ENCODE measurements around the gene DUSP2. TPM values are rescaled to one million over a fixed set of nuclear protein-coding genes. Genes with fewer than 3 reads are reported as not detected.

The DUSP2 gene
- total and polyA plus RNA-seq, 5 experiments from 2014 or later = 24.3 to 459 (median 36.5) TPM

GRCh38 chr2:96100893-96101304 lies 44.3 kb downstream of the DUSP2 start:
- Mint-ChIP-seq H3K9me3 (peaks cover 0 to 17% (median 10%) of the 10 kb centered on the region in 9 donors), H3K27ac (no peak overlapping the region)

GRCh38 chr2:96099861-96100798 lies 45.1 kb downstream of the DUSP2 start:
- ATAC-seq (peak in 1 of 2 donors; percentile 29), DNase-seq (peak in 2 of 10 donors; percentile 1 to 51)
- H3K4me1 Mint-ChIP-seq = no peaks in the 10 kb centered on the region
- H3K36me3 Mint-ChIP-seq = peaks cover 0 to 2% (median 2%) of the 10 kb centered on the region in 3 donors
- no peak overlapping the region for H3K27ac Mint-ChIP-seq
- POLR2A ChIA-PET = no interaction called here
- H3K4me3 Mint-ChIP-seq = no peak overlapping the region
- peaks cover 0 to 2% (median 0%) of the 10 kb centered on the region in 5 donors for H3K27me3 Mint-ChIP-seq
- peaks cover 0 to 11% (median 3%) of the 10 kb centered on the region in 9 donors for H3K9me3 Mint-ChIP-seq

More at GRCh38 chr2:96100893-96101304, 44.3 kb downstream of the DUSP2 start:
- POLR2A ChIA-PET = no interaction called here
- Mint-ChIP-seq H3K4me3 (no peak overlapping the region), H3K27me3 (peaks cover 0 to 3% (median 0%) of the 10 kb centered on the region in 5 donors), H3K36me3 (peaks cover 0 to 9% (median 8%) of the 10 kb centered on the region in 3 donors), H3K4me1 (no peaks in the 10 kb centered on the region)
- peak in 1 of 10 donors; percentile 53 for DNase-seq
- no peak for ATAC-seq

GRCh38 chr2:96098900-96099590 lies 46.2 kb downstream of the DUSP2 start:
- POLR2A ChIA-PET = no interaction called here
- Mint-ChIP-seq H3K27ac (no peak overlapping the region), H3K27me3 (peaks cover 0 to 2% (median 0%) of the 10 kb centered on the region in 5 donors), H3K4me3 (no peak overlapping the region), H3K4me1 (no peaks in the 10 kb centered on the region), H3K36me3 (no peaks in the 10 kb centered on the region), H3K9me3 (peaks cover 0 to 5% (median 0%) of the 10 kb centered on the region in 9 donors)
- DNase-seq = peak in 1 of 10 donors; percentile 11
- no peak for ATAC-seq

GRCh38 chr2:96097951-96098823 lies 47.1 kb downstream of the DUSP2 start:
- ATAC-seq = no peak
- no peaks in the 10 kb centered on the region for H3K36me3 Mint-ChIP-seq
- H3K27me3 Mint-ChIP-seq = peaks cover 0 to 2% (median 0%) of the 10 kb centered on the region in 5 donors
- H3K27ac Mint-ChIP-seq = peak overlapping the region in 1 of 10 donors; percentile 33
- no peaks in the 10 kb centered on the region for H3K4me1 Mint-ChIP-seq
- peak in 1 of 10 donors; percentile 18 for DNase-seq
- H3K9me3 Mint-ChIP-seq = peaks cover 0 to 5% (median 0%) of the 10 kb centered on the region in 9 donors
- POLR2A ChIA-PET = no interaction called here
- no peak overlapping the region for H3K4me3 Mint-ChIP-seq

GRCh38 chr2:96097441-96097840 lies 47.8 kb downstream of the DUSP2 start:
- Mint-ChIP-seq H3K4me1 (no peaks in the 10 kb centered on the region), H3K4me3 (no peak overlapping the region), H3K9me3 (no peaks in the 10 kb centered on the region), H3K27ac (peak overlapping the region in 1 of 10 donors; percentile 10), H3K27me3 (peaks cover 0 to 2% (median 0%) of the 10 kb centered on the region in 5 donors), H3K36me3 (no peaks in the 10 kb centered on the region)
- POLR2A ChIA-PET = no interaction called here
- ATAC-seq (no peak), DNase-seq (no peak)

- Mint-ChIP-seq H3K27ac (no peak overlapping the region), H3K4me1 (no peaks in the 10 kb centered on the region), H3K4me3 (no peak overlapping the region), H3K27me3 (peaks cover 0 to 2% (median 0%) of the 10 kb centered on the region in 5 donors), H3K9me3 (no peaks in the 10 kb centered on the region), H3K36me3 (no peaks in the 10 kb centered on the region)
- DNase-seq = no peak
- no peak for ATAC-seq
- POLR2A ChIA-PET = no interaction called here
Observed at GRCh38 chr2:96095116-96095636, 50.1 kb downstream of the DUSP2 start.

- Mint-ChIP-seq H3K4me3 (no peak overlapping the region), H3K4me1 (no peaks in the 10 kb centered on the region), H3K36me3 (no peaks in the 10 kb centered on the region), H3K27me3 (peaks cover 0 to 2% (median 0%) of the 10 kb centered on the region in 5 donors), H3K9me3 (no peaks in the 10 kb centered on the region), H3K27ac (no peak overlapping the region)
- POLR2A ChIA-PET = no interaction called here
- ATAC-seq (no peak), DNase-seq (peak in 2 of 10 donors; percentile 12 to 52)
Observed at GRCh38 chr2:96093528-96093927, 51.7 kb downstream of the DUSP2 start.

Other genes with a start within 250 kb of the DUSP2 start
- 10 to 100 TPM; 67.1 to 71.8 TPM for gene ANKRD36C, start 153.6 kb downstream of the DUSP2 start, total RNA-seq
- 10 to 100 TPM in 2 of 3 donors, 1 to 10 TPM in 1; 8.4 to 13.6 (median 12.9) TPM for gene ANKRD36C, start 153.6 kb downstream of the DUSP2 start, polyA plus RNA-seq
- 10 to 100 TPM in 1 of 2 experiments, 1 to 10 TPM in 1; 9.9 to 11.7 TPM for gene GPAT2, start 110.5 kb downstream of the DUSP2 start, total RNA-seq
- 1 to 10 TPM; 1.1 to 8.8 (median 4.2) TPM for gene GPAT2, start 110.5 kb downstream of the DUSP2 start, polyA plus RNA-seq
- gene ADRA2B, start 28.9 kb downstream of the DUSP2 start, total RNA-seq = under 1 TPM in 1 of 2 experiments, not detected in 1; 0.22 TPM
- not detected for gene ADRA2B, start 28.9 kb downstream of the DUSP2 start, polyA plus RNA-seq
- gene ASTL, start 6.9 kb downstream of the DUSP2 start, total RNA-seq = 1 to 10 TPM; 5.3 to 6.8 TPM
- under 1 TPM in 2 of 3 donors, not detected in 1; 0.50 to 0.64 TPM for gene ASTL, start 6.9 kb downstream of the DUSP2 start, polyA plus RNA-seq
- gene STARD7, start 63.4 kb upstream of the DUSP2 start, total RNA-seq = 10 to 100 TPM; 87.5 to 99.3 TPM
- 100 to 1,000 TPM; 114 to 143 (median 137) TPM for gene STARD7, start 63.4 kb upstream of the DUSP2 start, polyA plus RNA-seq
- 10 to 100 TPM; 32.2 to 39.5 TPM for gene TMEM127, start 120.6 kb upstream of the DUSP2 start, total RNA-seq
- 10 to 100 TPM; 22.1 to 35.7 (median 22.3) TPM for gene TMEM127, start 120.6 kb upstream of the DUSP2 start, polyA plus RNA-seq
- 10 to 100 TPM; 86.3 to 88.6 TPM for gene CIAO1, start 120.8 kb upstream of the DUSP2 start, total RNA-seq
- 100 to 1,000 TPM in 1 of 3 donors, 10 to 100 TPM in 2; 85.5 to 106 (median 95.2) TPM for gene CIAO1, start 120.8 kb upstream of the DUSP2 start, polyA plus RNA-seq
- gene SNRNP200, start 160.1 kb upstream of the DUSP2 start, total RNA-seq = 100 to 1,000 TPM; 237 to 246 TPM
- gene SNRNP200, start 160.1 kb upstream of the DUSP2 start, polyA plus RNA-seq = 100 to 1,000 TPM in 1 of 3 donors, 10 to 100 TPM in 2; 61.8 to 111 (median 90.3) TPM
- 1 to 10 TPM; 1.4 to 1.8 TPM for gene ITPRIPL1, start 179.9 kb upstream of the DUSP2 start, total RNA-seq
- gene ITPRIPL1, start 179.9 kb upstream of the DUSP2 start, polyA plus RNA-seq = 1 to 10 TPM in 1 of 3 donors, under 1 TPM in 2; 0.47 to 8.6 (median 0.94) TPM
- under 1 TPM; 0.26 to 0.77 TPM for gene NCAPH, start 190.3 kb upstream of the DUSP2 start, total RNA-seq
- under 1 TPM in 2 of 3 donors, not detected in 1; 0.52 to 0.86 TPM for gene NCAPH, start 190.3 kb upstream of the DUSP2 start, polyA plus RNA-seq

Data from naive thymus-derived CD8-positive, alpha-beta T cell (primary cell).